WTC11 (cell line): Measurements from ENCODE around the gene SETSIP.

Experiments used
- CREB1 ChIP-seq: sonication (generic); formaldehyde crosslinking; IDR thresholded peaks from 2 replicates; pipeline ENCODE4 v1.8.0; 2023; ENCODE audit warnings: mild to moderate bottlenecking, missing genetic modification reagents
- CTCF ChIP-seq: fragments of 200-600 bp; IDR thresholded peaks from 2 replicates; pipeline ENCODE4 v1.8.0; 2022; ENCODE audit warnings: antibody characterized with exemption
- IRF1 ChIP-seq: sonication (generic); formaldehyde crosslinking; IDR thresholded peaks from 2 replicates; pipeline ENCODE4 v1.8.0; 2023; ENCODE audit warnings: missing genetic modification reagents
- JUN ChIP-seq: sonication (generic); formaldehyde crosslinking; IDR thresholded peaks from 2 replicates; pipeline ENCODE4 v1.8.0; 2023; ENCODE audit warnings: mild to moderate bottlenecking, missing genetic modification reagents
- PREB ChIP-seq: sonication (generic); formaldehyde crosslinking; IDR thresholded peaks from 2 replicates; pipeline ENCODE4 v1.8.1; 2022; ENCODE audit warnings: mild to moderate bottlenecking, missing genetic modification reagents, moderate library complexity, borderline replicate concordance

GRCh38 chr1:92051948-92052347 lies 23.3 kb downstream of the SETSIP start:
- TF ChIP-seq CTCF (no peak), IRF1 (CRISPR knock-in tag) (no peak), PREB (CRISPR knock-in tag) (no peak), JUN (CRISPR knock-in tag) (no peak), CREB1 (no peak)
